GM18499 (cell line): ENCODE results near the gene STAT3.

ENCODE experiments used
- ATAC-seq: cut with Tn5 transposase; IDR thresholded peaks from one replicate; pipeline ENCODE4 v1.9.1; 2021; ENCODE audit warnings: moderate number of reproducible peaks; ENCODE audit not compliant: insufficient read depth, unreplicated experiment

Gene STAT3

GRCh38 chr17:42358434-42358833, 29.8 kb downstream of the STAT3 start:
- no peak for ATAC-seq

- ATAC-seq: no peak
These were observed 33.0 kb downstream of the STAT3 start for GRCh38 chr17:42354956-42355843.

GRCh38 chr17:42348104-42348503, 40.1 kb downstream of the STAT3 start:
- no peak for ATAC-seq

GRCh38 chr17:42347606-42348005, 40.6 kb downstream of the STAT3 start:
- ATAC-seq: no peak

- no peak for ATAC-seq
These were observed 41.0 kb downstream of the STAT3 start for GRCh38 chr17:42347198-42347597.

- no peak for ATAC-seq
These were observed 41.8 kb downstream of the STAT3 start for GRCh38 chr17:42346481-42346880.

- ATAC-seq: no peak
These were observed 42.7 kb downstream of the STAT3 start for GRCh38 chr17:42345396-42346073.

GRCh38 chr17:42342242-42343008, 45.8 kb downstream of the STAT3 start:
- ATAC-seq: no peak

GRCh38 chr17:42341568-42341967, 46.7 kb downstream of the STAT3 start:
- ATAC-seq: no peak

- ATAC-seq: no peak
These were observed 47.5 kb downstream of the STAT3 start for GRCh38 chr17:42340691-42341127.

GRCh38 chr17:42339221-42339620, 49.0 kb downstream of the STAT3 start:
- no peak for ATAC-seq

GRCh38 chr17:42338427-42338985, 49.7 kb downstream of the STAT3 start:
- no peak for ATAC-seq

GRCh38 chr17:42337442-42337841, 50.8 kb downstream of the STAT3 start:
- peak; percentile 41 for ATAC-seq

GRCh38 chr17:42334677-42335076, 53.6 kb downstream of the STAT3 start:
- no peak for ATAC-seq

- no peak for ATAC-seq
These were observed 55.2 kb downstream of the STAT3 start for GRCh38 chr17:42333053-42333452.

GRCh38 chr17:42329025-42329976, 58.9 kb downstream of the STAT3 start:
- ATAC-seq: no peak

GRCh38 chr17:42325026-42325425, 63.2 kb downstream of the STAT3 start:
- ATAC-seq: no peak

GRCh38 chr17:42323268-42323773, 64.9 kb downstream of the STAT3 start:
- no peak for ATAC-seq
